GM12891 (cell line): ENCODE measurements around the gene DNAJC17.

Experiments used
- POLR2A ChIP-seq: IDR thresholded peaks from 2 replicates; pipeline ENCODE4 v1.6.1; 2011; ENCODE audit warnings: low read depth, low read length, control low read depth
- POLR2AphosphoS5 ChIP-seq: IDR thresholded peaks from 2 replicates; pipeline ENCODE4 v1.6.1; 2011; ENCODE audit warnings: low read depth, low read length, control low read depth

DNA sequence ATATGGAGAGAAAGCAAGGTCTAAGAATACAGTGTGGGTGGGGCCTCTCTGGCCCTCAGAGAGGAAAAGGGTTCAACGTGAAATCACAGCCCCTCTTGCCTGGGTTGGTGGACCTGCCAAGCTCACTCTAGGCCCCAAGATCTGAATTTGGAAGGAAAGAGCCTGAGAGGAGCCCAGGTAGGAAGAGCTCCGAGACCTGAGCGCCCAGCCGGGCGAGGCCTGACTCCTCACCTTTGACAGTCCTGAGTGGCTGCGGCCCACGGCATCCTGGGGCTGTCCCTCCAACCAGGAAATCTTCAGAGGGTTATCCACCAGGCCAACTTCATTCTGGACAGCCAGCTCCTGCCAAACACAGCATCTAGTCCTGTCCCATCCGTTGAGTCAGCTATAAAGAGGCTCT is 33.8 kb downstream of the DNAJC17 start:
- TF ChIP-seq POLR2A (no peak), POLR2AphosphoS5 (no peak)
